BE2C (cell line): ENCODE measurements around the gene PEX1.
"Not testable (repeated sequence)": the region's sequence is repeated elsewhere in the genome, so short reads cannot be mapped to it uniquely, and the experiment has no call there.

Source experiments
- DNase-seq: peaks from one replicate; pipeline ENCODE4 v3.0.0-alpha.2; 2020
- H3K27me3 ChIP-seq: fragments of 250-450 bp; sonication (Bioruptor Pico); 2 replicates; pipeline ENCODE4 v1.5.1; 2020; ENCODE audit warnings: mild to moderate bottlenecking
- H3K36me3 ChIP-seq: fragments of 250-450 bp; sonication (Bioruptor Pico); 2 replicates; pipeline ENCODE4 v1.5.1; 2020; ENCODE audit warnings: mild to moderate bottlenecking
- H3K4me1 ChIP-seq: fragments of 250-450 bp; sonication (Bioruptor Pico); 2 replicates; pipeline ENCODE4 v1.5.1; 2020
- H3K4me3 ChIP-seq: 2 replicates; pipeline ENCODE4 v1.5.1; 2011; ENCODE audit warnings: low read depth, low read length
- H3K9me3 ChIP-seq: fragments of 250-450 bp; sonication (Bioruptor Pico); 2 replicates; pipeline ENCODE4 v1.5.1; 2020
- CTCF ChIP-seq: IDR thresholded peaks from 2 replicates; pipeline ENCODE4 v1.5.1; 2012; ENCODE audit warnings: mild to moderate bottlenecking, low read depth, low read length

The PEX1 gene

GRCh38 chr7:92557808-92558362 lies 29.6 kb upstream of the PEX1 start:
- no peaks in the 10 kb centered on the region for H3K9me3 ChIP-seq
- no peaks in the 10 kb centered on the region for H3K27me3 ChIP-seq
- no peak for DNase-seq

GRCh38 chr7:92557249-92557648 lies 28.9 kb upstream of the PEX1 start:
- no peaks in the 10 kb centered on the region for H3K9me3 ChIP-seq
- no peak for TF ChIP-seq CTCF
- H3K36me3 ChIP-seq, result peaks cover 14% of the 10 kb centered on the region
- H3K27me3 ChIP-seq, result no peaks in the 10 kb centered on the region
- H3K4me1 ChIP-seq, result no peaks in the 10 kb centered on the region
- no peak overlapping the region for H3K4me3 ChIP-seq
- DNase-seq, result no peak

More at GRCh38 chr7:92557808-92558362, 29.6 kb upstream of the PEX1 start:
- no peak for TF ChIP-seq CTCF
- Histone ChIP-seq H3K4me1 (no peaks in the 10 kb centered on the region), H3K36me3 (peaks cover 20% of the 10 kb centered on the region), H3K4me3 (no peak overlapping the region)

GRCh38 chr7:92550194-92550593 lies 21.9 kb upstream of the PEX1 start:
- Histone ChIP-seq H3K4me3 (no peak overlapping the region), H3K4me1 (no peaks in the 10 kb centered on the region), H3K27me3 (no peaks in the 10 kb centered on the region), H3K36me3 (no peaks in the 10 kb centered on the region), H3K9me3 (no peaks in the 10 kb centered on the region)
- no peak for DNase-seq
- TF ChIP-seq CTCF, result no peak

DNA sequence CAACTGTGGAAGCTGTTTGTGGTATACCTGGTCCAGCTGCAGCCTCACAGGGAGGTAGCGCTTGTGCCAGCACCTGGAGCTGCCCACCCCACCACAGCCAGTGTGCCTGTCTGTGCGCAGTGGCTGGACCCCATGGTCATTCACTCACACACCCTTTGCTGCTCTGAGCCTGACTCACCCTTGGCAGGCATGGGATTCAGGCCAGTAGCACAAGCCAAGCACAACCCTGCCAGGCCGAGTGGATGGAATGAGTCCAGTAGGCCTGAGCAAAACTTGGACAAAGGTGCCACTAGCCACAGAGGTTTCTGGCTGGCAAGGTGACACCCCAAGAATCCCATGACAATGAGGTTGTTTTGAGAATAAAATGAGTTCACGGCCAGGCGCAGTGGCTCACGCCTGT lies 19.3 kb upstream of the PEX1 start:
- H3K27me3 ChIP-seq, result no peaks in the 10 kb centered on the region
- H3K36me3 ChIP-seq, result no peaks in the 10 kb centered on the region
- H3K9me3 ChIP-seq, result no peaks in the 10 kb centered on the region
- H3K4me3 ChIP-seq, result no peak overlapping the region
- H3K4me1 ChIP-seq, result no peaks in the 10 kb centered on the region
- no peak for DNase-seq
- TF ChIP-seq CTCF, result no peak

DNA sequence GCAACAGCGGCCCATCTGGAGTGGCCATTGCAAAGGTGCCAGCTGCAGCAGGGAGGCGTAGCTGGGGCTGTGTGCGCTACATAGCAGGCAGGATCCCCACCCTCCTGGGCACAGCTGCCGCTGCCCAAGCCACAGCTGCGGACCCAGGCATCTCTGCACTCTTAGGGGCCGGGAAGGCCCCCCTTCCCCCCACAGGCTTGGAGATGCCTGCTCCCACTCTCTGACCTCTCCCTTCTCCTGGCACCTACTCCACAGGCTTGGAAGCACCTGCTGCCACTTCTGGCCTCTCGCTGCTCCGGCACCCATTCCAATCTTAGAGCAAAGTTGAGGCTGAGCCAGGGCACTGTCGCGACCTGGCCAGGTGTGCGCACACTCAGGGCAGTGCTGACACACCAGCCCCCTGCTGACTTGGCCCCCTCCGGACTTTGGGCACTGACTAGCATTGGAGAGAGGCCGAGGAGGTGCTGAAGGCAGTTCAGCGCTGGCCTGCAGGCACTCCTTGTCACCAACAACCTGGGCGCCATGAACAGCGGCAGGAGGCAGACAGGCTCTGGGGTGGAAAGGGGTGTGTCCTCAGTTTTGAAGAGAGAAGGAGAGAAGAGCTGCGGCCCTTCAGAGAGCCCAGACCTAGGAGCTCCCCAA lies 18.7 kb upstream of the PEX1 start:
- Histone ChIP-seq H3K9me3 (no peaks in the 10 kb centered on the region), H3K27me3 (no peaks in the 10 kb centered on the region), H3K36me3 (no peaks in the 10 kb centered on the region), H3K4me3 (no peak overlapping the region), H3K4me1 (no peaks in the 10 kb centered on the region)
- no peak for TF ChIP-seq CTCF
- no peak for DNase-seq

GRCh38 chr7:92545116-92545515 lies 16.8 kb upstream of the PEX1 start:
- not testable (repeated sequence) for H3K27me3 ChIP-seq, H3K9me3 ChIP-seq, H3K4me1 ChIP-seq, DNase-seq, H3K4me3 ChIP-seq, H3K36me3 ChIP-seq

GRCh38 chr7:92543542-92543941 lies 15.2 kb upstream of the PEX1 start:
- DNase-seq, H3K4me1 ChIP-seq, H3K27me3 ChIP-seq, H3K4me3 ChIP-seq, H3K9me3 ChIP-seq, H3K36me3 ChIP-seq: not testable (repeated sequence)
